GM21529 (cell line): ENCODE results near the gene VWA3B.
"Not testable (repeated sequence)": the region's sequence is repeated elsewhere in the genome, so short reads cannot be mapped to it uniquely, and the experiment has no call there.

Source experiments
- ATAC-seq: cut with Tn5 transposase; IDR thresholded peaks from one replicate; pipeline ENCODE4 v1.9.1; 2021; ENCODE audit not compliant: unreplicated experiment

The VWA3B gene, protein sequence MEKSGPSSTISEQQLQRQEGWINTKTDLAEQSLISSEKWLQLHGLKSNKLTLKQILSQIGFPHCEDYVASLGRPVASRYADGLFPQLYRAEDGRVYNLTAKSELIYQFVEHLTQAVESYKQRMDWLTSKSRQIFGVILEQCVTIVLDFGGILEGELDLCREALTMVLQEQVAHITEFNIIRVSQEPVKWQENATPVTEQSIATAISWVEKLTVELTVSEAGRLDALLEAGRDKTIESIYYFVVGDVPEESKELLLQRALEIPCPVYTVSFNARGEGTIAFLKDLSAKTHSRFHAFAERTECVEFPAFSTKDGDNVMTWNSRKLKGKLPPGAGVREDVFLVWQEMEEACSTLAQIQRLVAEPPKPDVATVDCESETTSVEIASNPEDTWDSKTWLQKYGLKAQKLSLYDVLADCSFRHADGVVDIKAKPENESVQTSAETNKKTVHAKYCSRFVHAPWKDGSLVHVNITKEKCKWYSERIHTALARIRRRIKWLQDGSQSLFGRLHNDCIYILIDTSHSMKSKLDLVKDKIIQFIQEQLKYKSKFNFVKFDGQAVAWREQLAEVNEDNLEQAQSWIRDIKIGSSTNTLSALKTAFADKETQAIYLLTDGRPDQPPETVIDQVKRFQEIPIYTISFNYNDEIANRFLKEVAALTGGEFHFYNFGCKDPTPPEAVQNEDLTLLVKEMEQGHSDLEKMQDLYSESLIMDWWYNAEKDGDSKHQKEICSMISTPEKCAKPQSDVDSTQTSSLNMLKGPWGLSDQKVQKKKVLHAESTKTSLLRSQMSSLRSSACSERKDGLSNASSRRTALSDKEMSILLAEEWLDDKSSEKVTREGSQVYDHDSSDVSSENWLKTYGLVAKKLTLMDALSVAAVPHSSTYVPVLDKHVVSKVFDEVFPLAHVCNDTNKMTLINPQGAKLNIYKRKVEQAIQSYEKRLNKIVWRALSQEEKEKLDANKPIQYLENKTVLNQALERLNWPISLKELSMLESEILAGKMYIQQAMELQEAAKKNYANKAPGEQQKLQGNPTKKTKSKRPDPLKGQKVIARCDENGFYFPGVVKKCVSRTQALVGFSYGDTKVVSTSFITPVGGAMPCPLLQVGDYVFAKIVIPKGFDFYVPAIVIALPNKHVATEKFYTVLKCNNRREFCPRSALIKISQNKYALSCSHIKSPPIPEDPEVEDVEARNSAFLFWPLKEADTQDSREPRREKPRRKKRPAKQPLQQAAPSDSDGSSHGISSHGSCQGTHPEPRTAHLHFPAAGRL (N-terminal part only)

GRCh38 chr2:98086491-98087446 lies at the start of gene VWA3B:
VWA3B (plus strand) TSS chr2:98087167; CDS start chr2:98093093, 5,926 bp downstream.
- peak; percentile 88 for ATAC-seq

GRCh38 chr2:98037206-98037605 lies 49.8 kb upstream of the VWA3B start:
- no peak for ATAC-seq

GRCh38 chr2:98037666-98038336 lies 49.2 kb upstream of the VWA3B start:
- ATAC-seq = no peak

DNA sequence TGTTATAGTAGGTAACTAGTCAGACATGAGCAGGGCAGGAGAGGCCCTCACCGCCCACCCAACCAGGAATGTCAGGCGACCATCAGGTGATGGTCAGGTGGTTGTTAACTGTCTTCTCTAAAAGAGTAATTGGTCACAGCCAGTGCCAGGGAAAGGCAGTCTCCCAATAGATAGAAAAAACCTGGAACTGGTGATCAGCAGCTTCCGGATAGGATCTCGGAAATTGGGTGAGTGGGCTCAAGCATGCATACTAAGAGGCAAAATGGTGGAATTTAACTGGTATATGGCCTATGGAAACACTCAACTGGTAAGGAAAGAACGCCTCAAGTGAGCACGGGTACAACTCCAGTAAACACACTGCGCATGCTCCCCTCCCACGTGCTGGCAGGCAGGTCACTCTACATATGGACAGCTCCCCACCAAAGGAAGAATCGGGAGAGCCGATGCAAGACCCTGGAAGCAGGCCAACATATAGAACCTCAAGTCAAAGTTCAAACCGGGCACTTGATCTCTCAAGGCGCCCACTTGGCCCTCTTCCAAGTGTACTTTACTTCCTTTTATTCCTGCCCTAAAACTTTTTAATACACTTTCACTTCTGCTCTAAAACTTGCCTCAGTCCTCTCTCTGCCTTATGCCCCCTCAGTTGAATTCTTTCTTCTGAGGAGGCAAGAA lies 47.7 kb upstream of the VWA3B start:
- no peak for ATAC-seq

GRCh38 chr2:98040331-98040939 lies 46.5 kb upstream of the VWA3B start:
- ATAC-seq = no peak

DNA sequence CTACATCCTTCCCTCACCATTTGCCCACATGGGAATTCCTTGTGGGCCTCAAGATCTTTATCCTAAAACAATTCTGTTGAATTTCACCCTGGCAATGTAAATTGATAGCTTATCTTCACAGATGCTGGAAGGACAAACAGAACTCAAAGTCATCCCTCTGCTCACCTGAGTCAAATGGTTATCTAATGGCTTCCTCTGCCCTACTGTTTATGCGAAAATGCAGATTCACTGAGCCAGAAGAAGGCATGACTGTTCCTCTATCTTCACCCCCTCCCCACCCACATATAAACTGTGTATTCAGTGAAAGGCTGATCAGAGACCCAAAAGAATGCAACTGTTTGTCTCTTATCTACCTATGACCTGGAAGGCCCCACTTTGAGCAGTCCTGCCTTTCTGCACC lies 43.9 kb upstream of the VWA3B start:
- no peak for ATAC-seq

- not testable (repeated sequence) for ATAC-seq
Observed at GRCh38 chr2:98044730-98045129, 42.2 kb upstream of the VWA3B start.

GRCh38 chr2:98050070-98050469 lies 36.9 kb upstream of the VWA3B start:
- no peak for ATAC-seq

DNA sequence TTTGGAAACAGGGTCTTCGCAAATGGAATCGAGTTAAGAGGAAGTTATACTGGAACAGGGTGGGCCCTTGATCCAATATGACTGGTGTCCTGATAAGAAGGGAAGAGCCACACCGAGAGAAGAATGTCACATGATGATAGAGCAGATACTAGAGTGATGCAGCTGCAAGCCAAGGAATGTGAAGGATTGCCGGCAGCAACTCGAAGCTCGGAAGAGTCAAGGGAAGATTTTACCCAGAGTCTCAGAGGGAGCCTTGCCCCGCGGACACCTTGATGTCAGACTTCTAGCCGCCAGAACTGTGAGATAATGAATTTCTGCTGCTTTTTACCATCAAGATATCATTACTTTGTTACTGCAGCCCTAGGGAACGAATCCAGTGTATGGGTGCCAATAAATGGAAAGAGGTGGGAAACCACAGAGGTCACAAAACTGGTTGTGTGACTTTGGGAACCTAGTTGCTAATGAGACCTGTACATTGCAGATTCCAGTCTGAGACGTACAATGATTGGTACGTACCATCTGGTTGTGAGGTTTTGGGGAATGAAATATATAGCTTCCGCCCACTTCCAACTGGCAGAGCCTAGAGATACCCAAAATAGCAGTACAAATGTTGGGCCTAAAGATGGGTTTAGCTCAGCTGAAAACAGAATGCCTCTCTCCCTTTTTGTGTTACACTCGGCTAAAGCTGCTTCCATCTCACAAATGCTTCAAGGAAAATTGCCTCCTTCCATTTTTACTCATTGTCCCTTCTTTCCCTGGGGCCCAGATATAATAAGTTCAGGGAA lies 28.6 kb upstream of the VWA3B start:
- ATAC-seq = no peak

GRCh38 chr2:98060277-98060676 lies 26.7 kb upstream of the VWA3B start:
- ATAC-seq = no peak

DNA sequence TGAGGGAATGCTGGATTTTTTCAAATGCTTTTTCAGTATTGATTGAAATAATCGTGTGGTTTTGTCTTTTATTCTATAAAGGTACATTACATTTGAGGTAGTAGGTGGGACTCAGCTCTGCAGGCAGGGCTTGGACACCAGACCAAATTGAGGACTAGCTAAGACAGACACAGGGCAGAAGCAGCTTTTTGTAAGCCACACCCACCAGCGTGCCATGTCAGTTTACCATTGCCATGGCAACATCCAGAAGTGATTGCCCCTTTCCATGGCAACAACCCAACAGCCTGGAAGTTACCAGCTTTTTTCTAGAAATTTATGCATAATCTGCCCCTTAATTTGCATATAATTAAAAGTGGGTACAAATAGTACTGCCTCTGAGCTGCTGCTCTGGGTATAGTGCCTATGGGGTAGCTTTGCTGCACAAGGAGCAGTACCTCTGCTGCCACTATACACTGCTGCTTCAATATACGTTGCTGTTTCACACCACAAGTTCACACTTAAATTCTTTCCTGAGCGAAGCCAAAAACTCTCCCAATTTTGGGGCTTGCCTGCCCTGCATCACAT lies 23.6 kb upstream of the VWA3B start:
- no peak for ATAC-seq

- ATAC-seq = no peak
Observed at GRCh38 chr2:98065808-98066207, 21.2 kb upstream of the VWA3B start.

- ATAC-seq = no peak
Observed at GRCh38 chr2:98067160-98067559, 19.8 kb upstream of the VWA3B start.

DNA sequence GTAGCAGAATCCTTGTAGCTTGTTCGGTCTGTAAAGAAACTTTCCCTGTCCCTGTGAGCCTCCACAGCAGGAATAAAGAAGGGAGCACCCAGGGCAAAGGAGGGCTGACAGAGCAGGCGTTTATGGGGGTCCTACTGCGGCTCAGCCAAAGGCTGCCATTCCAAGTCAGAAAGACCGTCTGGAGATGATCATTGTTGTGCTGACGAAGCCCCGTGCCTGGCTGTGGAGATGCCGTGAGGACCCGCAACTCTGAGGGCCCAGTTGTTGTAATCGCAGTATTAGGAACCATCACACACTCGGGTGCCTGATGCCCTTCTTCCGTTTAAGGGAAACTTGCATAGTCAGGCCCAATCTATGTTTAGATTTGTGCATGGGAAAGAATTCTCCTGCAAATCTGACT lies 16.9 kb upstream of the VWA3B start:
- no peak for ATAC-seq

DNA sequence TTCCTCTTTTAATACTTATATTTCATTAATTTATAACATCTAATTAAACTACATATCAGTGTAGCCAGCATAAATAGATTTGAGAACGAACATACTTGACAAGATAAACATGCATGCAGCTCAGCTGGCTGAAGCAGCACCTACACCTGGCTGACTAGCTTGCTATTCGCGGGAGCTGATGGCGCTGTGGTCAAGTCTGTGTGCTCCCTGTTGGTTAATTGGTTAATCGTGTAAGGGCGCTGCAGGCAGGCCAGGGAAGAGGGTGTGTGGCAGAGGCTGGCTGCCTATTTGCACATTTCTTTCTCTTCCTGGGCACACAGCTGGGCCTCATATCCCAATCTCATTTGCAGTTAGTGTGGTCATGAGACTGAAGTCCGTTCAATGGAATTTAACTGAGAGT lies 14.5 kb upstream of the VWA3B start:
- ATAC-seq = no peak

- no peak for ATAC-seq
Observed at GRCh38 chr2:98078701-98079100, 8.3 kb upstream of the VWA3B start.

DNA sequence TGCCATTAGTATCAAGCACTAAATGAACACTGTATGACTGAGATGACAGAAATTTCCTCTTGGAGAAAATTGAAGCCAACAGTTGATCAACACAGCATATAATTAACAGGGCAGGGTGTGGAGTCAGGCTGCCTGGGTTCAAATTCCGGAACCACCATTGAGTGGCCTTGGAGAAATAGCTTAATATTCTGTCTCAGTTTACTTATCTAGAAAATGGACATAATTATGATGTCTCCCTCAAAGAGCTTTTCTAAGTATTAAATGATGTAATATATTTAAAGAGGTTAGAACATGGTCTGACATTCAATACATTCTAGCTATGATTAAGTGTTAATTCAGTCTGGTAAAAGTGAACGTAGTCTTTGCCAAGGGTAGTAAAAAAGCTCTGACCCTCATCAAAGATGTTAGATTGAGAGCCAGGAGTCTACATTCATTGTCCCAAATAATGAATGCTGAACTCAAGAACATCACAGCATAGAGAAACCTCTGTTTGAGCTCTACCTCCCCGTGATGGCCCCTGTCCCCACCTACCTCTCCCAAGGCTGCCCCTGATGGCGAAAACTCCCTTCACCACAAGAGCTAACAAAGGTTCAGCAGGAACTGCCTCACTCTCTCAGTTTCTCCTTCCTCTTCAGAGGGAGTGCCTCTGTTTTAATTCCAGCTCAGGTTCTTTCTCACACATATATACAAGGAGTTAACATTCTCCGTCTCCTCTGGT lies 2.7 kb upstream of the VWA3B start:
- ATAC-seq = no peak
